C4-2B (cell line): ENCODE data around the gene TRMT2A.

ENCODE experiments used
- ZFX ChIP-seq: fragments of 450-650 bp; IDR thresholded peaks from 2 replicates; pipeline ENCODE4 v1.6.1; 2017
- TF ChIP-seq, protein P1 (sequence below): fragments of 450-650 bp; conservative IDR thresholded peaks from 2 replicates; pipeline ENCODE4 v1.5.1; 2017; ENCODE audit warnings: mild to moderate bottlenecking

DNA sequence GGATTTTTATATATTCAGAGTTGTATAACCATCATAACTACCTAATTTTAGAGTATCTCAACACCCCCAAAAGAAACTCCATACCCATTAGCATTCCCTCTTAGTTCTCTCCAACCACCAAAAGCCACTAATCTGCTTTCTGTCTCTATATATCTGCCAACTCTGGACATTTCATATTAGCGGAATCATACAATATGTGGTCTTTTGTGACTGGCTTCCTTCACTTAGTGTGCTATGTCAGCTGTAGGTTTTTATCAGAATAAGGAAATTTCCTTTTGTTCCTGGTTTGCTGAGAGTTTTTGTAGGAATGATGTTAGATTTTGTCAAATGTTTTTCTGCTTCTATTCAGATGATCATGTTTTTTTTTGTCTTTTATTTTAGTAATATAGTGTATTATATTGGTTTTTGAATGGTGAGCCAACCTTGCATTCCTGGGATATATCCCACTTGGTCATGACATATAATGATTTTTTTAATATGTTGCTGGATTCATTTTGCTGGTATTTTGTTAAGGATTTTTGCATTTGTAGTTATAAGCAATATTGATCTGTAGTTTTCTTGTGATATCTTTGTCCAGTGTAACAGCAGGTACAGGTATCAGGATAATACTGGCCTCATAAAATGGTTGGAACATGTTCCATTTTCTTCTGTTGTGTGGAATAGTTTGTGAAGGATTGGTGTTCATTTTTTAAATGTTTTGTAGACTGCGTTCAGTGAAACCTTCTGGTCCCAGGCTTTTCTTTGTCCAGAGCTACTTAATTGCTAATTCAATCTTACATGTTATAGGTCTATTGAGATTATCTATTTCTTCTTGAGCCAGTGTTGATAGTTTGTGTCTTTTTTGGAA lies 20.2 kb downstream of the TRMT2A start:
- TF ChIP-seq, protein P1, sequence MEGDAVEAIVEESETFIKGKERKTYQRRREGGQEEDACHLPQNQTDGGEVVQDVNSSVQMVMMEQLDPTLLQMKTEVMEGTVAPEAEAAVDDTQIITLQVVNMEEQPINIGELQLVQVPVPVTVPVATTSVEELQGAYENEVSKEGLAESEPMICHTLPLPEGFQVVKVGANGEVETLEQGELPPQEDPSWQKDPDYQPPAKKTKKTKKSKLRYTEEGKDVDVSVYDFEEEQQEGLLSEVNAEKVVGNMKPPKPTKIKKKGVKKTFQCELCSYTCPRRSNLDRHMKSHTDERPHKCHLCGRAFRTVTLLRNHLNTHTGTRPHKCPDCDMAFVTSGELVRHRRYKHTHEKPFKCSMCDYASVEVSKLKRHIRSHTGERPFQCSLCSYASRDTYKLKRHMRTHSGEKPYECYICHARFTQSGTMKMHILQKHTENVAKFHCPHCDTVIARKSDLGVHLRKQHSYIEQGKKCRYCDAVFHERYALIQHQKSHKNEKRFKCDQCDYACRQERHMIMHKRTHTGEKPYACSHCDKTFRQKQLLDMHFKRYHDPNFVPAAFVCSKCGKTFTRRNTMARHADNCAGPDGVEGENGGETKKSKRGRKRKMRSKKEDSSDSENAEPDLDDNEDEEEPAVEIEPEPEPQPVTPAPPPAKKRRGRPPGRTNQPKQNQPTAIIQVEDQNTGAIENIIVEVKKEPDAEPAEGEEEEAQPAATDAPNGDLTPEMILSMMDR: no peak
- no peak for TF ChIP-seq ZFX
